Mesenteric fat pad (tissue), 1 donor: ENCODE results near the gene PTGIS. TPM values are rescaled to one million over a fixed set of nuclear protein-coding genes. Genes with fewer than 3 reads are reported as not detected.

Experiments
- DNase-seq: peaks from one replicate; pipeline ENCODE4 v3.0.0-alpha.2; 2020; ENCODE audit warnings: low spot score
- total RNA-seq: library from RNA; stranded (reverse); fragmentation: NEBNext Ultra II Directional; extraction: Animal tissue kit (Norgen Biotek cat#: 25700); gene quantifications from one replicate; pipeline ENCODE4 v1.2.1, GENCODE V29; 2021
- donor health status: DM: yes; HTN: yes; CAD: no.

The PTGIS gene
- total RNA-seq, 1 donor from 2014 or later = 124 TPM

DNA sequence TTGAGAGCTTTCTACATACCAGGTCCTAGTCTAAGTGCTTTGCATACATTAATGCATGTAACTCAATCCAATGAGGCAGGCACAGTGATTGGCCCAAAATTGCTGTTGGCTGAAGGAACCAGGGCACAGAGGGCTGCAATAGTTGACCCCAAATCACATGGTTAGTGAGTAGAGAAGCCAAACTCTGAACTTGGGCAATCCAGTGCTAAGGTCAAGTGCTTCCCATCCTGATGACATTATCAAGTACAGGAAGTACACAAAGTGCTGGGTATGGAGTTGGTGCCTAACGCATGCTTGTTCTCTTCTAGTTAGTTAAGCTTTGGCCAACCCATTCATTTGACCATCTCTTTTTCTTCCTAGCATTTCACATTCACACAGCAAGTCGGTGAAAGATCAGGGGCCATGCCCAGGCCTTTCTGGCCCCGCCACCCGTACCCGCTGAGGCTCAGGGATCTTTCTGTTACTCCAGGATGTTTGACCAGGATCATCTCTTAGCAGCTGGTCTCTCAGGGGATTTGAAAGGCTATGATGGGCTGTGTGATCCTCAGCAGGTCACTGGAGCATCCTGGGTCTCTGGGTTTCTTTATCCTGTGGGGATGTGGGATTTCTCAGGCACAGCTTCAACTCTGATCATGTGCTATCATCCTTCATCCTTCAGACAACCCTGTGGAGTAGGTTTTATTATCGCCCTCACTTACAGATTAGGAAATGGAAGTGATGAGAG lies 92.5 kb downstream of the PTGIS start:
- DNase-seq = no peak

DNA sequence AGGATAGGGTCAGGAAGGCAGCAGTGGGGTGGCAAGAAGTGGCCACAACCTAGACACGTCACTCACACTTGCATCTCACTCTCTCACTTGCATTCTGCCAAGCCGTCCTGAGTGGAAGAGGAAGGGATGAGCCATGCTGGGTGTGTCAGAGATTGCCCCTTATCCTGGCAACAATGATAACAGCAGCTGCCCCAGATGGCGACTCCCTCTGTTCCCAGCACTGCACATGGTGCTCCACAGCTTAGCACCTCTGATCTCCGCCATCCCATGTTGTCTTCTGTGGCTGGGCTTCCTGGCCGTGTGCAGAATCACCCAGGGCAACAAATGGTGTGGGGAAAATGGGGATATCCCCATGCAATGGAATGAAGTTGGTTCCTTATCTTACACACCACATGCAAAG lies 96.5 kb downstream of the PTGIS start:
- no peak for DNase-seq

GRCh38 chr20:49470922-49471321 lies 97.0 kb downstream of the PTGIS start:
- DNase-seq = no peak

- DNase-seq = no peak
Observed at GRCh38 chr20:49469060-49469459, 98.9 kb downstream of the PTGIS start.

DNA sequence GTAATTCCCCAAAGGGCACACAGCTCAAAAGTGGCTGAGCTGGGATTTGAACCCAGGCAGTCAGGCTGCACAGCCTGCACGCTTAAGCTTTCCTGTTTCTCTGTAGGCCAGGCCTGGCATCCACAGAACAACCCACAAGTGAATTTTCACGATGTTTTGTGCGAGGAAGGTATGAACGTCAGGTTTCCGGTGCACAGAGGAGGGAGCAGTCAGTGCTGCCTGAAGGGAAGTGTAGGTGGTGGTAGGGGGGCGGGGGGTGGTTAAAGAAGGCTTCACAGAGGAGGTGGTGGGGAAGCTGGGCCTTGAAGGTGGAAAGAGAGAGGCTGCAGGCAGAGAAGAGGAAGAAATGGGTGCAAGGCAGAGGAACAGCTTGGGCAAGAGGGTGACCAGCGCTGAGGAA lies 99.5 kb downstream of the PTGIS start:
- DNase-seq = no peak

DNA sequence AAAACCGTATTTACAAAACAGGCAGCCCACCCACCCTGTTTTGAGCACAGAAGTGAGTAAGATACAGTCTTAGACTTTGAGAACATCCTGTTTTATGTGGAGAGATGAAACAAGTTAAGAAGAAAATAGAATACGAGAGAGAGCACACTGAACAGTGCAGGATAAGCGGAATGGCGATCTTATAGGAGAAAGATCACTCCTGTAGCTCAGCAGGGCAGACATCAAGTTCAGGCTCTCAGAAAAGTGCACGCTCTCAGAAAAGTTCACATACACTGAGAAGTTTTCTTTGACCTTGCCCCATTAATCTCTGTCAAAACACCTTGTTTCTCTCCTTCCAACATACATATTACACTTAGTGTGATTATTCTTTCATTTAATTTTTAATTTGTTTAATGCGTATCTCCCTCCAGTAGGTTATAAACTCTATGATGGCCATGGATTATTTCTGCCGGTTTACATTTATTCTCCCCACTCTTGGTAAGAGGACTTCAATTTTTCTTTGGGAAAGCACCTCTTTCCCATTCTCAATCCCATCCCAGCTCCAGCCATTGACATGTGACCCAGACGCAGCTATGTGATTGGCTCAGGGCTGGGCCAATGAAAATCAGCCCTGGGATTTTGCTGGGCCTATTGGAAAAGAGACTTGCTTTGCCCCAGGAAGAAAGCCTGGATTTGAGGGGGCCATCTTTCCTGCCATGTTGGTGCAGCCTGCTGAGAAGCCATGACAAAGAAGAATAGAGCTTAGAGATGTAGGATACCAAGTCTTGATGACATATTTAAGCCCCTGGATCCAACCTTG lies 101.6 kb downstream of the PTGIS start:
- no peak for DNase-seq

DNA sequence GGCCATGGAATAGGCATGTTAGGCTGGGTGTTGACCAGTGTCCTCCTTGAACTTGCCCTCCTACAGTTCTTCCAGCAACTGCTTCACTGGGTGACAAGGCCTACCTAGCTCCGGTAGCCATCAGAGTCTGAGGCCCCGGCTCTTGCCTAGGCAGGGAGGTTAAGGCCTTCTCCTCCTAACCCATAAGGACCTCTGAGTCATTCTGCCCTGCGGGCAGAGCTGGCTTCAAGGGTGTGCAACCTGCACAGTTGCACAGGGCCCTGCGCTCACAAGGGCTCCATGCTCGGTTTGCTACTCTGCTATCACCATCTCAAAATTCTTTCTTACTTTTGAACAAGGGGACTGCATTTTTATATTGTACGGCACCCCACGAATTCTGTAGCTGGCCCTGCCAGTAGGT lies 103.4 kb downstream of the PTGIS start:
- DNase-seq = no peak

DNA sequence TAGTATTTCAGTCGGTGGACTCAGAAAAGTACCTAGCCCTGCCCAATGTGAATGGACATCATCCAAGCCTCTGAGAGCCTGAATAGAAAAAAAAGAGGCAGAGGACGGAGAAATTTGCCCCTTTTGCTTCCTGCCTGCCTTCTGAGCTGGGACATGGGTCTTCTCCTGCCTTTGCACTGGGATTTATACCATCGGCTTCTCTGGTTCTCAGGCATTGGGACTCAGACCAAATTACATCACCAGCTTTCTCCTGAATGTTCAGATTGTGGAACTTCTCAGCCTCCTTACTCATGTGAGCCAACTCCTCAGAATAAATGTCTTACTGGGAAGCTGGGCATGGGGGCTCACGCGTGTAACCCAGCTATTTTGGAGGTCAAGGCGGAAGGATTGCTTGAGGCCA lies 105.3 kb downstream of the PTGIS start:
- DNase-seq = no peak

GRCh38 chr20:49461894-49462620 lies 105.9 kb downstream of the PTGIS start:
- DNase-seq = no peak

GRCh38 chr20:49460916-49461315 lies 107.0 kb downstream of the PTGIS start:
- no peak for DNase-seq

DNA sequence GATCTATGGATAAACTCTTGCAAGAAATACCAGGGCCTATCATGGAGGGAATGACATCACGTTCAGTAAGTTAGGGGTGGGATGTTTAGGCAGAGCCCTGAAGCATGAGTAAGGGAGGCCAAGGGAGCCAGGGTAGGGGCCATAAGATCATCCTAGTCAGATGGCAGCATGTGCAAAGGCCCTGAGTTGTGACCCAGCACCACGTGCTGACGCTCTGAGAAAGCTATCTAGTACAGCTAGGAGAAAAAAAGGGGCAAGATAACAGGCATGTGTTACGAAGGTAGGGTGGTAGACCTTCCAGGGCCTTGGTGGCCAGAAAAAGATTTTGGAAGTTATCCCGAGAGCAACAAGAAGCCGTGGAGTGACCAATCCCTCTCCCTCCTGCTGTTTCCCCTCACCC lies 107.8 kb downstream of the PTGIS start:
- DNase-seq = no peak

DNA sequence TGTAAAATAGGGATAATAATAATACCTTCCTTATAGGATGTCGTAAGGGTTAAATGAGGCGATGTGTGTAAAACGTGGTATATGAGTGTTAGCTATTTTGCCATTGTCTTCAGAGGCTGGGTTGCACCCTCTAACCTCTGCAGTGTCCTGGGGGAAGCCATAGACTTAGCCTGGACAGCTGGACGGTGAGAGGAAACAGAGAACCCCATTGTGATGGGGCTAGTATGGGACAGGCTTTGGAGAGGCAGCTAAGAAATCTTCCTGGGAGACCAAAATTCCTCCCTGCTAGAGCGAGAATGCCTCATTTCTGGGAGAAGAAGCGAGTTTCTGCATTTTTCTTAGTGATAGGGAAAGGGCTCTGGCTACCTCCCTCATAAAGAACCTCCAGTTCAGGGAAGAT lies 108.3 kb downstream of the PTGIS start:
- no peak for DNase-seq

- DNase-seq = no peak
Observed at GRCh38 chr20:49457444-49457843, 110.5 kb downstream of the PTGIS start.

DNA sequence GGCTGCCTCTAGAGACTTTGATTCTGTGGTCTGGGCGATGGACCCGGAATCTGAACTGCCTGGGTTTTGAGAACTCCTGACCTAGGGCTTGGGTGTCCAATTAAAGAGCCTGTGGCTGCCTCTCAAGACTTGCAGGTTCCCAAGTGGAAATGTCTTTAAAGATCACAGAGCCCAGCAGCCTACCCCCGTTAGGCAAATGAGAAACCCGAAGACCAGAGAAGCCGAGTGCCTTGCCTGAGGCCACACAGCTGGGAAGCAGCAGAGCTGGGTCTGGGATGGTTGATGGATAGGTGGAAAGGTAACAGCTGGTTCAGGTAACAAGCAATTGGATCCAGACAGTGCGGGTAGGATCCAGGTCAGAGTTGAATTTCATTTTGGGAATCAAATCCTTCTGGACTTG lies 111.3 kb downstream of the PTGIS start:
- DNase-seq = no peak

GRCh38 chr20:49455691-49456090 lies 112.2 kb downstream of the PTGIS start:
- DNase-seq = no peak

Other genes with a start within 250 kb of the PTGIS start
- gene KCNB1, start 85.5 kb downstream of the PTGIS start, total RNA-seq = 43.0 TPM
- gene B4GALT5, start 145.7 kb upstream of the PTGIS start, total RNA-seq = 54.2 TPM
- gene SLC9A8, start 244.7 kb upstream of the PTGIS start, total RNA-seq = 12.7 TPM